ENCODE measurements around the gene PLEKHF1.
A peak's percentile ranks its signal among the peaks of the same experiment; 100 is the strongest.

PLEKHF1 gene

DNA sequence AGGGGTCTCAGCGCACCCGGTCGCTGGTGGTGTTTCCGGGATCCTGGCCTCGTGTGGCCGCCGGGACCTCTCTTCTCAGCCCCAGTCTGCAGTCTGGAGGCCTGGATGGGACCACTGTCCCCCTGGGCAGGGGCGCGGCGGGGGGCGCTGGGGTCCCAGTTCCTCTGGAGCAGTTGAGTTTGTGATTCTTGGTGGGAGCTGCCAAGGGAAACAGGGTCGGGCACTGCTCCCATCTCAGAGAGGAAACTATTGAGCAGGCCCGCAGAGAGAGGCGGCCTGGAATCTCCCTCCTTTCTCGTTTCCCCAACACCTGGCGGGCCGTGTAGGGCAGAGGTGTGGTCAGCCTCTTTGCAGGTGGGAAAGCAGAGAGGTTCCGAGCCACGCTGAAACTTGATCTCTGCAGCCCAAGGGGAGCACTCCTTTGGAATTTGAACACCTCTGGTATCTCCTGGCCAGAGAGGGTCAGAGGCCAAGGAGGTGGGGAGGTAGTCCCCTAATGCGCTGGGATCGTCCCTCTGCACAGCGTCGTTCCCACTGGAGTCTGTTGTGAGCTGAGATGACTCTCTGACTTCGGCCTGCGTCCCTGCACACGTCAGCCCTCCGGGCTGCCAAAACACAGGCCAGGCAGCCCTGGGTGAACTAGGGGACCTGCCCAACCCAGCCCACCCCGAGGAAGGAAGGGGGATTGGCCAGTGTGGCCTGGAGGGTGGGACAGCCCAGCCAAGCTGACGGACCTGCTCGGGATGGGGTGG lies 741 bp downstream of the PLEKHF1 start:
- peak overlapping the region; percentile 85 for H4K8ac ChIP-seq (ENCODE audit: low read length)
- H3K4me1 ChIP-seq (ENCODE audit: control insufficient read depth, insufficient read depth, low read depth, low read length): peaks cover 57% of the 10 kb centered on the region
- peak overlapping the region; percentile 76 to 90 for H3K4me3 ChIP-seq (ENCODE audit: insufficient read depth in 1 of 2, low read depth in 1 of 2, low read length in 2 of 2)
- H2BK120ac ChIP-seq (ENCODE audit: low read depth, low read length): no peak overlapping the region
- peak overlapping the region; percentile 69 to 80 for H3K18ac ChIP-seq (ENCODE audit: low read depth in 1 of 2, low read length in 2 of 2)
- H3K27ac ChIP-seq (ENCODE audit: low read length, poor library complexity, severe bottlenecking): peak overlapping the region; percentile 60
- no peak overlapping the region for H2AK5ac ChIP-seq (ENCODE audit: low read length, severe bottlenecking)
- no peaks in the 10 kb centered on the region for H3K27me3 ChIP-seq (ENCODE audit: control insufficient read depth in 1 of 2, insufficient read depth in 1 of 2, low read length in 2 of 2)
- peaks cover 8 to 24% of the 10 kb centered on the region in 2 experiments for H3K36me3 ChIP-seq (ENCODE audit: control insufficient read depth in 1 of 2, insufficient read depth in 2 of 2, low read depth in 1 of 2, low read length in 2 of 2)
- H3K23ac ChIP-seq (ENCODE audit: low read length in 2 of 2): peak overlapping the region in 1 of 2 experiments; percentile 9
- no peaks in the 10 kb centered on the region for H3K9me3 ChIP-seq (ENCODE audit: control insufficient read depth, low read length)
- WGBS: 1% methylated on average over 30 of the region's 30 CpGs
- peak overlapping the region in 1 of 2 experiments; percentile 73 for H3K14ac ChIP-seq (ENCODE audit: low read length in 2 of 2)
- peak overlapping the region; percentile 99 for H3K4me2 ChIP-seq (ENCODE audit: low read length, poor library complexity, severe bottlenecking)
- H2BK15ac ChIP-seq (ENCODE audit: low read depth, poor library complexity, severe bottlenecking): no peak overlapping the region
- H2BK12ac ChIP-seq (ENCODE audit: low read length in 2 of 2): peak overlapping the region in 1 of 2 experiments; percentile 19
- H2BK5ac ChIP-seq (ENCODE audit: low read depth, low read length, poor library complexity, severe bottlenecking): no peak overlapping the region
- DNase-seq: peak; percentile 63
- H3K79me1 ChIP-seq (replicated peaks; ENCODE audit: low read length, poor library complexity, severe bottlenecking): peaks cover 21% of the 10 kb centered on the region
- H4K91ac ChIP-seq (ENCODE audit: low read length): no peak overlapping the region
- H3K9ac ChIP-seq (ENCODE audit: low read length): peak overlapping the region; percentile 93
- H3K4ac ChIP-seq (ENCODE audit: low read depth in 1 of 2, low read length in 2 of 2): peak overlapping the region; percentile 27 to 54
- peak overlapping the region; percentile 86 for H2AFZ ChIP-seq (ENCODE audit: low read depth, low read length)

DNA sequence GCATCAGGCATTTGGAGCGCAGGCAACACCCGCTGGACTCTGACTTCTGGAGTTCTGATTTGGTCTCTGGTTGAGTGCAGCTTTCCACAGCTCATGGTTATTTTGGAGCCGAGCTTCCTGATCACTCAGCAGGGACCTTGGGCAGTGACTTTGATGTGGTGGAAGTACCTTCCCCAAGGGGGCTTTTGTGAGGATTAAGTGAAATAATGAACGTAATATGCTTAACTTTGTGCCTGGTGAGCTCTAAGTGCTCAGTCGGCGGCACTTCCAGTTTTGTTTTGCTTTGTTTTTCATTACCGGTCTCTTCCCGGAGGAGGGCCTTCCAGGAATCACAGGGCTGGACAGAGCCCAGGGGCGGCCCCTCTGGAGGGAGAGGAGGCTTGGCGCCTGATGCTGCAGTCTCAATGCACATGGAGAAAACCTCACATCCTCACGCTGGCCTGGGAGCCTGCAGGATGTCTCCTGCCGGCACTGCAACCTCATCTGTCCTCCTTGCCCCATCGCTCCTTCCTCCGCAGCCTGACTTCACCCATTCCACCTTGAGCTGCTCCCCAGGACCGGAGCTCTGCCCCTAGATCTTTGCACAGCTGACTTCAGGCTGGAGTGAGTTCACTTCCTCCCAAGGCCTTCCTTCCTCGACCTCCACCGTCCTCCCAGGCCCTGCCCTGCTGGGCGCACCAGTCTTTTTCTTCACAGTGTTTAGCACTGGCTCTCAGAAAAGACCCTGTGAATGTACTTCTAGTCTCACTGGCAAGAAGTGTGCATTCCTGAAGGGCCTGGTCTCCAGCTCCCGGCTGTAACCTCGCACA lies 1.5 kb downstream of the PLEKHF1 start:
- H3K36me3 ChIP-seq (ENCODE audit: control insufficient read depth in 1 of 2, insufficient read depth in 2 of 2, low read depth in 1 of 2, low read length in 2 of 2): peaks cover 8 to 31% of the 10 kb centered on the region in 2 experiments
- H3K14ac ChIP-seq (ENCODE audit: low read length in 2 of 2): peak overlapping the region in 1 of 2 experiments; percentile 75
- no peak overlapping the region for H4K91ac ChIP-seq (ENCODE audit: low read length)
- H3K4me1 ChIP-seq (ENCODE audit: control insufficient read depth, insufficient read depth, low read depth, low read length): peaks cover 63% of the 10 kb centered on the region
- H3K4ac ChIP-seq (ENCODE audit: low read depth in 1 of 2, low read length in 2 of 2): peak overlapping the region in 1 of 2 experiments; percentile 64
- peak overlapping the region; percentile 60 for H3K27ac ChIP-seq (ENCODE audit: low read length, poor library complexity, severe bottlenecking)
- no peak overlapping the region for H2BK5ac ChIP-seq (ENCODE audit: low read depth, low read length, poor library complexity, severe bottlenecking)
- H3K9ac ChIP-seq (ENCODE audit: low read length): peak overlapping the region; percentile 93
- peak overlapping the region in 1 of 2 experiments; percentile 76 for H3K23ac ChIP-seq (ENCODE audit: low read length in 2 of 2)
- no peak overlapping the region for H2AK5ac ChIP-seq (ENCODE audit: low read length, severe bottlenecking)
- peak overlapping the region; percentile 35 to 90 for H3K4me3 ChIP-seq (ENCODE audit: insufficient read depth in 1 of 2, low read depth in 1 of 2, low read length in 2 of 2)
- peak overlapping the region in 1 of 2 experiments; percentile 71 for H2BK12ac ChIP-seq (ENCODE audit: low read length in 2 of 2)
- H3K4me2 ChIP-seq (ENCODE audit: low read length, poor library complexity, severe bottlenecking): peak overlapping the region; percentile 99
- no peak overlapping the region for H2BK15ac ChIP-seq (ENCODE audit: low read depth, poor library complexity, severe bottlenecking)
- peak overlapping the region; percentile 61 to 69 for H3K18ac ChIP-seq (ENCODE audit: low read depth in 1 of 2, low read length in 2 of 2)
- no peaks in the 10 kb centered on the region for H3K9me3 ChIP-seq (ENCODE audit: control insufficient read depth, low read length)
- H3K27me3 ChIP-seq (ENCODE audit: control insufficient read depth in 1 of 2, insufficient read depth in 1 of 2, low read length in 2 of 2): no peaks in the 10 kb centered on the region
- WGBS: 23% methylated on average over 20 of the region's 20 CpGs
- H4K8ac ChIP-seq (ENCODE audit: low read length): peak overlapping the region; percentile 85
- peak overlapping the region; percentile 46 for H2AFZ ChIP-seq (ENCODE audit: low read depth, low read length)
- DNase-seq: peak; percentile 83
- no peak overlapping the region for H2BK120ac ChIP-seq (ENCODE audit: low read depth, low read length)
- peaks cover 29% of the 10 kb centered on the region for H3K79me1 ChIP-seq (replicated peaks; ENCODE audit: low read length, poor library complexity, severe bottlenecking)

DNA sequence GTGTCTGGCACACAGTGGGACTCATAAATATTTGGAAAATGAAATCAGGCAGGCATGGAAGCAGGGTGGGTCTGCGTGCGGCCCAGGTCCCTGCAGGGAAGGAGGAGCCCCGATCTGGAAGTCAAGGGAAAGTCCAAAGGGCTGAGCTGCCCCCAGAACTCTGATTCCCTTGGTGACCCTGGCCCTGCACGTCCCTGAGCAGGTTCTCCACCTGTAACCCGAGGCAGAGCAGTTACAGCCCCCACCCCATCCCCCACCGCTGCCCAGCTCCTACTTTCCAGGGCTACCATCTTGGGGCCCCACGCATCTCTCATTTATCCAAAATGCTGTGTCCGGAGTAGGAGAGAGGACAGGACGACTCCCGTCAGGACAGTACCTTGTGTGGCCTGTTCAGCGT lies 2.1 kb downstream of the PLEKHF1 start:
- 91% methylated on average over 11 of the region's 11 CpGs for WGBS
- H2BK5ac ChIP-seq (ENCODE audit: low read depth, low read length, poor library complexity, severe bottlenecking): no peak overlapping the region
- DNase-seq: no peak

DNA sequence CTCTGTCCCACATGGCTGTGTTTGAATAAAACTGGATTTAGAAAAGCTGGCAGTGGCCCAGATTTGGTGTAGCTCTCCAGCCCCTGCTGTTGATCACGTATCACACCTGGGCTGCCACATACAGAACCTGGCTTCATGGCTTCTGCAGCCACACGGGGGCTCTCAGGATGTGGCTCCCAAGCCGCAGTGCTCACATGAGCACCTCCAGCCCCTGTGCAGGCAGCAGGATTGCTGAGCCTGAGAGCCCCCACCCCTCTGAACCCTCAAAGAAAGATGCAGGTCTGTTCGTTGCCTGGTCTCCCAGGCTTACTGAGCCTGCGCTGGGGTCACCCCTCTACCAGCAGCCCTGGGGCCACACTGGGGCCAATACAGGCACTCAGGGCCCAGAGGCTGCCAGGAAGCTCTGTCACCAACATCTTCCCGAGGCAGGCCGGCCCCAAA lies 2.7 kb downstream of the PLEKHF1 start:
- Histone ChIP-seq H4K91ac (ENCODE audit: low read length) (no peak overlapping the region), H2AFZ (ENCODE audit: low read depth, low read length) (no peak overlapping the region), H3K9ac (ENCODE audit: low read length) (peak overlapping the region; percentile 93), H3K14ac (ENCODE audit: low read length in 2 of 2) (no peak overlapping the region), H3K27ac (ENCODE audit: low read length, poor library complexity, severe bottlenecking) (no peak overlapping the region), H3K36me3 (ENCODE audit: control insufficient read depth in 1 of 2, insufficient read depth in 2 of 2, low read depth in 1 of 2, low read length in 2 of 2) (peaks cover 8 to 35% of the 10 kb centered on the region in 2 experiments), H3K79me1 (replicated peaks; ENCODE audit: low read length, poor library complexity, severe bottlenecking) (peaks cover 37% of the 10 kb centered on the region), H2BK15ac (ENCODE audit: low read depth, poor library complexity, severe bottlenecking) (no peak overlapping the region), H3K23ac (ENCODE audit: low read length in 2 of 2) (no peak overlapping the region), H4K8ac (ENCODE audit: low read length) (no peak overlapping the region), H3K4me3 (ENCODE audit: insufficient read depth in 1 of 2, low read depth in 1 of 2, low read length in 2 of 2) (peak overlapping the region in 1 of 2 experiments; percentile 90), H3K4ac (ENCODE audit: low read depth in 1 of 2, low read length in 2 of 2) (no peak overlapping the region), H2BK5ac (ENCODE audit: low read depth, low read length, poor library complexity, severe bottlenecking) (no peak overlapping the region), H3K9me3 (ENCODE audit: control insufficient read depth, low read length) (no peaks in the 10 kb centered on the region), H2AK5ac (ENCODE audit: low read length, severe bottlenecking) (no peak overlapping the region), H3K4me1 (ENCODE audit: control insufficient read depth, insufficient read depth, low read depth, low read length) (peaks cover 60% of the 10 kb centered on the region), H3K18ac (ENCODE audit: low read depth in 1 of 2, low read length in 2 of 2) (no peak overlapping the region), H3K27me3 (ENCODE audit: control insufficient read depth in 1 of 2, insufficient read depth in 1 of 2, low read length in 2 of 2) (no peaks in the 10 kb centered on the region), H2BK120ac (ENCODE audit: low read depth, low read length) (no peak overlapping the region), H2BK12ac (ENCODE audit: low read length in 2 of 2) (no peak overlapping the region), H3K4me2 (ENCODE audit: low read length, poor library complexity, severe bottlenecking) (no peak overlapping the region)
- no peak for DNase-seq
- WGBS: 88% methylated on average over 7 of the region's 7 CpGs

More for the DNA sequence above, 2.1 kb downstream of the PLEKHF1 start:
- Histone ChIP-seq H3K9me3 (ENCODE audit: control insufficient read depth, low read length) (no peaks in the 10 kb centered on the region), H3K4me2 (ENCODE audit: low read length, poor library complexity, severe bottlenecking) (no peak overlapping the region), H2AK5ac (ENCODE audit: low read length, severe bottlenecking) (no peak overlapping the region), H3K9ac (ENCODE audit: low read length) (peak overlapping the region; percentile 93), H3K27me3 (ENCODE audit: control insufficient read depth in 1 of 2, insufficient read depth in 1 of 2, low read length in 2 of 2) (no peaks in the 10 kb centered on the region), H4K8ac (ENCODE audit: low read length) (no peak overlapping the region), H3K27ac (ENCODE audit: low read length, poor library complexity, severe bottlenecking) (peak overlapping the region; percentile 39), H2BK15ac (ENCODE audit: low read depth, poor library complexity, severe bottlenecking) (no peak overlapping the region), H2BK120ac (ENCODE audit: low read depth, low read length) (no peak overlapping the region), H3K4ac (ENCODE audit: low read depth in 1 of 2, low read length in 2 of 2) (peak overlapping the region in 1 of 2 experiments; percentile 64), H2BK12ac (ENCODE audit: low read length in 2 of 2) (peak overlapping the region in 1 of 2 experiments; percentile 71), H3K36me3 (ENCODE audit: control insufficient read depth in 1 of 2, insufficient read depth in 2 of 2, low read depth in 1 of 2, low read length in 2 of 2) (peaks cover 8 to 35% of the 10 kb centered on the region in 2 experiments), H2AFZ (ENCODE audit: low read depth, low read length) (no peak overlapping the region), H3K23ac (ENCODE audit: low read length in 2 of 2) (no peak overlapping the region), H3K14ac (ENCODE audit: low read length in 2 of 2) (peak overlapping the region in 1 of 2 experiments; percentile 75), H3K4me3 (ENCODE audit: insufficient read depth in 1 of 2, low read depth in 1 of 2, low read length in 2 of 2) (peak overlapping the region in 1 of 2 experiments; percentile 90), H3K4me1 (ENCODE audit: control insufficient read depth, insufficient read depth, low read depth, low read length) (peaks cover 64% of the 10 kb centered on the region), H4K91ac (ENCODE audit: low read length) (peak overlapping the region; percentile 14), H3K79me1 (replicated peaks; ENCODE audit: low read length, poor library complexity, severe bottlenecking) (peaks cover 32% of the 10 kb centered on the region), H3K18ac (ENCODE audit: low read depth in 1 of 2, low read length in 2 of 2) (peak overlapping the region in 1 of 2 experiments; percentile 61)

Data from mesenchymal stem cell (in vitro differentiated cells and primary cell).